Smooth muscle cell (in vitro differentiated cells): ENCODE measurements around the gene PSMB7. TPM values are rescaled to one million over a fixed set of nuclear protein-coding genes. Genes with fewer than 3 reads are reported as not detected.

Source experiments
- DNase-seq: peaks from one replicate; lab custom pipeline; 2025; ENCODE audit not compliant: unreplicated experiment; lab: John Stamatoyannopoulos, UW
- H2AFZ ChIP-seq: fragments of 200-600 bp; sonication (generic); 2 replicates; pipeline ENCODE4 v1.6.0; 2016; ENCODE audit warnings: antibody characterized with exemption, low read depth, mild to moderate bottlenecking
- H3F3A ChIP-seq: fragments of 200-600 bp; sonication (generic); 2 replicates; pipeline ENCODE4 v1.6.0; 2017; ENCODE audit warnings: antibody characterized with exemption, low read depth
- H3K27ac ChIP-seq: fragments of 200-600 bp; sonication (generic); 2 replicates; pipeline ENCODE4 v1.5.1; 2016; ENCODE audit warnings: low read depth, mild to moderate bottlenecking
- H3K27me3 ChIP-seq: fragments of 200-600 bp; sonication (generic); 2 replicates; pipeline ENCODE4 v1.6.1; 2016; ENCODE audit warnings: low read depth, mild to moderate bottlenecking
- H3K36me3 ChIP-seq: fragments of 200-600 bp; sonication (generic); 2 replicates; pipeline ENCODE4 v1.5.1; 2016; ENCODE audit warnings: low read depth
- H3K4me1 ChIP-seq: fragments of 200-600 bp; sonication (generic); 2 replicates; pipeline ENCODE4 v1.5.1; 2016; ENCODE audit warnings: low read depth
- H3K4me2 ChIP-seq: fragments of 200-600 bp; sonication (generic); 2 replicates; pipeline ENCODE4 v1.6.0; 2016; ENCODE audit warnings: mild to moderate bottlenecking
- H3K4me3 ChIP-seq: fragments of 200-600 bp; sonication (generic); 2 replicates; pipeline ENCODE4 v1.5.1; 2016; ENCODE audit warnings: mild to moderate bottlenecking
- H3K79me2 ChIP-seq: fragments of 200-600 bp; sonication (generic); 2 replicates; pipeline ENCODE4 v1.6.0; 2016; ENCODE audit warnings: low read depth, mild to moderate bottlenecking
- H3K9ac ChIP-seq: fragments of 200-600 bp; sonication (generic); 2 replicates; pipeline ENCODE4 v1.6.0; 2016; ENCODE audit warnings: low read depth
- H3K9me3 ChIP-seq: fragments of 200-600 bp; sonication (generic); replicated peaks from 2 replicates; pipeline ENCODE4 v1.5.1; 2016; ENCODE audit warnings: low read depth
- H4K20me1 ChIP-seq: fragments of 200-600 bp; sonication (generic); 2 replicates; pipeline ENCODE4 v1.6.0; 2016; ENCODE audit warnings: low read depth
- WGBS: methylation state at CpG from one replicate; pipeline ENCODE4 v1.1.7; 2016; ENCODE audit warnings: low lambda C conversion rate; 5-methylcytosine and 5-hydroxymethylcytosine counted together
- polyA plus RNA-seq: library from polyadenylated mRNA; unstranded; fragments of >200 nt; fragmentation: Nextera tagmentation; extraction: Ambion mirVana; gene quantifications from 2 replicates; pipeline ENCODE4 v1.2.1, GENCODE V29; 2016
- total RNA-seq: library from RNA; depleted of rRNA; stranded (reverse); fragments of >200 nt; gene quantifications from 2 replicates; pipeline ENCODE4 v1.2.3, GENCODE V29; 2014
- TF ChIP-seq, protein P1 (sequence below): fragments of 200-600 bp; sonication (generic); IDR thresholded peaks from 2 replicates; pipeline ENCODE4 v1.5.1; 2017; ENCODE audit warnings: borderline replicate concordance, mild to moderate bottlenecking, antibody characterized with exemption; ENCODE audit not compliant: insufficient read depth, poor library complexity, severe bottlenecking

Gene PSMB7
- total and polyA plus RNA-seq, 2 experiments from 2014 or later = 246 to 302 TPM

DNA sequence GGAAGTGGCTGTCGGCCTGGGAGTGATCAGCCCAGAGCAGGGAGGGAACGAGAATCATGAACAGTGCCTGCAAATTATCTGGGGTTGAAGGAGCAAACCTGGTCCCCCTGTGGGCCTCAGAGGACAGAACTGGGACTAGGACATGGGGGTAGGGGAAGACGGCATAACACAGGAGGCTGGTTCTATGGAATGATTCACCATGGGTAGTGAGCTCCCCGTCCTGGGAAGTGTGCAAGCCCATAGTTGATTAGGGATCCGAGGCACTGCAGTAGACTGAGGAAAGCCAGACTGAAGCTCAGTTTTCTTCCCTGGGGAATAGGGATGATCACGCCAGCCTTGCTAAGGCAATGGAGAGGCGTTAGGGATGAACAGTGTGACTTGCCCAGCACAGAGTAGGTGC is 40.6 kb upstream of the PSMB7 start:
- no peaks in the 10 kb centered on the region for H3F3A ChIP-seq
- no peak overlapping the region for H3K4me3 ChIP-seq
- no peaks in the 10 kb centered on the region for H3K36me3 ChIP-seq
- TF ChIP-seq, protein P1, sequence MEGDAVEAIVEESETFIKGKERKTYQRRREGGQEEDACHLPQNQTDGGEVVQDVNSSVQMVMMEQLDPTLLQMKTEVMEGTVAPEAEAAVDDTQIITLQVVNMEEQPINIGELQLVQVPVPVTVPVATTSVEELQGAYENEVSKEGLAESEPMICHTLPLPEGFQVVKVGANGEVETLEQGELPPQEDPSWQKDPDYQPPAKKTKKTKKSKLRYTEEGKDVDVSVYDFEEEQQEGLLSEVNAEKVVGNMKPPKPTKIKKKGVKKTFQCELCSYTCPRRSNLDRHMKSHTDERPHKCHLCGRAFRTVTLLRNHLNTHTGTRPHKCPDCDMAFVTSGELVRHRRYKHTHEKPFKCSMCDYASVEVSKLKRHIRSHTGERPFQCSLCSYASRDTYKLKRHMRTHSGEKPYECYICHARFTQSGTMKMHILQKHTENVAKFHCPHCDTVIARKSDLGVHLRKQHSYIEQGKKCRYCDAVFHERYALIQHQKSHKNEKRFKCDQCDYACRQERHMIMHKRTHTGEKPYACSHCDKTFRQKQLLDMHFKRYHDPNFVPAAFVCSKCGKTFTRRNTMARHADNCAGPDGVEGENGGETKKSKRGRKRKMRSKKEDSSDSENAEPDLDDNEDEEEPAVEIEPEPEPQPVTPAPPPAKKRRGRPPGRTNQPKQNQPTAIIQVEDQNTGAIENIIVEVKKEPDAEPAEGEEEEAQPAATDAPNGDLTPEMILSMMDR = no peak
- no peak overlapping the region for H3K27ac ChIP-seq
- no peaks in the 10 kb centered on the region for H3K79me2 ChIP-seq
- DNase-seq = no peak
- no peak overlapping the region for H3K4me2 ChIP-seq
- no peaks in the 10 kb centered on the region for H3K9me3 ChIP-seq
- no peak overlapping the region for H2AFZ ChIP-seq
- peaks cover 29% of the 10 kb centered on the region for H3K27me3 ChIP-seq
- WGBS = 84% methylated on average over 7 of the region's 7 CpGs
- H4K20me1 ChIP-seq = no peaks in the 10 kb centered on the region
- H3K4me1 ChIP-seq = peaks cover 3% of the 10 kb centered on the region
- H3K9ac ChIP-seq = no peak overlapping the region

DNA sequence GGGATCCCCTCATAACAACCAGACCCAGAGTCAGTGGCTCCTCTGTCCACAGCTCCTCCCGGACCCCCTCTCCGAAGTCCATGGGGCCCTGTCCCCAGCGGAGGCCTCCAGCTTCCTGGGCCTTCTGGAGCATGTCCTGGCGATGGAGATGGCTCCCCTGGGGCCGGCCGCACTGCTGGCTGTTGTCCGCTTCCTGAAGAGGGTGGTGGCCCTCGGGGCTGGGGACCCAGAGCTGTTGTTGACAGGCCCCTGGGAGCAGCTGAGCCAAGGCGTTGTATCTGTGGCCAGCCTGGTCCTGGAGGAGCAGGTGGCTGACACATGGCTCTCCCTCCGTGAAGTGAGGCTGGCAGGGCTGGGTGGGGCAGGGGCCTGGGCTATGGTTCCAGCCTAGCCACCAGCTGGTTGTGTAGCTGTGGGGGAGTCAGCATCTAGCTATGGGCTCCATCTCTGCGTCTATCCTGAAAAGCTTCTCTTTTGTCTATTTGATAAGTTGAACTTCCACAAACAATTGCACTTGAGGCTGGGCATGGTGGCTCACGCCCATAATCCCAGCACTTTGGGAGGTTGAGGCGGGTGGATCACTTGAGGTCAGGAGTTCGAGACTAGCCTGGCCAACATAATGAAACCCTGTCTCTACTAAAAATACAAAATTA is 39.7 kb upstream of the PSMB7 start:
- Histone ChIP-seq H3F3A (no peaks in the 10 kb centered on the region), H3K27me3 (peaks cover 36% of the 10 kb centered on the region), H4K20me1 (no peaks in the 10 kb centered on the region), H3K9ac (no peak overlapping the region), H3K79me2 (no peaks in the 10 kb centered on the region), H2AFZ (no peak overlapping the region), H3K4me2 (no peak overlapping the region), H3K36me3 (no peaks in the 10 kb centered on the region), H3K9me3 (no peaks in the 10 kb centered on the region), H3K27ac (no peak overlapping the region), H3K4me1 (peaks cover 8% of the 10 kb centered on the region), H3K4me3 (no peak overlapping the region)
- DNase-seq = no peak
- TF ChIP-seq, protein P1 = no peak
- 94% methylated on average over 14 of the region's 14 CpGs for WGBS

DNA sequence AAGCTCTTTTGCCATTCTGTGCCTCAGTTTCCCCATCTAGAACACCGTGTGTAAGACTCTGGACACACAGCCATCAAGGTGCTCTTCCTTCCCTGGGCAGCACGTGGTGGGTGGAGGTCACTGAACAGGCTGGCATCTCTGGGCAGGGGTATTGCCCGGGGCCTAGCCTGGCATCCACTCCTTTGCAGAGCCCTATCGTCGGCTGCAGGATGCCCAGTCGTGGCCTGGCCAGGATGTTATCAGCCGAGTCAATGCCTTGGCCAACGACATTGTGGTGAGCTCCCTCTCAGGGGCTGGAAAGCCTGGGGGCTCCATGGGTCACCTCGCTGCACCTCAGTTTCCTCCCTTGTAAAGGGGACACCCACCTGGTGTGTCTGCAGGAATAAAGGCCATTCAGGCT is 39.1 kb upstream of the PSMB7 start:
- no peak overlapping the region for H3K4me2 ChIP-seq
- H3K79me2 ChIP-seq = no peaks in the 10 kb centered on the region
- H3K27me3 ChIP-seq = peaks cover 36% of the 10 kb centered on the region
- DNase-seq = no peak
- no peak overlapping the region for H3K27ac ChIP-seq
- no peaks in the 10 kb centered on the region for H3K36me3 ChIP-seq
- TF ChIP-seq, protein P1 = no peak
- H3K9ac ChIP-seq = no peak overlapping the region
- no peak overlapping the region for H2AFZ ChIP-seq
- H3K9me3 ChIP-seq = no peaks in the 10 kb centered on the region
- WGBS = 93% methylated on average over 9 of the region's 9 CpGs
- H3K4me1 ChIP-seq = peaks cover 8% of the 10 kb centered on the region
- H4K20me1 ChIP-seq = no peaks in the 10 kb centered on the region
- no peaks in the 10 kb centered on the region for H3F3A ChIP-seq
- H3K4me3 ChIP-seq = no peak overlapping the region

- Histone ChIP-seq H3F3A (no peaks in the 10 kb centered on the region), H3K9ac (no peak overlapping the region), H3K27ac (no peak overlapping the region), H3K4me3 (peak overlapping the region; percentile 26), H3K4me2 (peak overlapping the region; percentile 78), H3K36me3 (no peaks in the 10 kb centered on the region), H3K79me2 (no peaks in the 10 kb centered on the region), H3K27me3 (peaks cover 36% of the 10 kb centered on the region), H3K9me3 (no peaks in the 10 kb centered on the region), H3K4me1 (peaks cover 8% of the 10 kb centered on the region), H2AFZ (no peak overlapping the region), H4K20me1 (no peaks in the 10 kb centered on the region)
- TF ChIP-seq, protein P1 = no peak
- 50% methylated on average over 27 of the region's 35 CpGs for WGBS
- DNase-seq = no peak
Measured at GRCh38 chr9:124453586-124454191, 38.4 kb upstream of the PSMB7 start.
